ENCODE measurements around the gene ERCC6L2.

The ERCC6L2 gene

GRCh38 chr9:96008502-96009222 lies 133.2 kb downstream of the ERCC6L2 start:
- peaks cover 4 to 23% of the 10 kb centered on the region in 2 experiments; a peak in 2 of 3 replicates for H3K36me3 ChIP-seq (ENCODE audit: control insufficient read depth in 2 of 2, insufficient read depth in 1 of 2, low read length in 2 of 2)
- no peaks in the 10 kb centered on the region for H3K9me3 ChIP-seq (ENCODE audit: control insufficient read depth, insufficient read depth, low read depth, low read length)
- ChIA-PET CTCF (no interaction called here), POLR2A (interaction anchor here (0.6 kb wide), 1 partner anchor 9 kb away, joined by 3 read pairs; no protein-coding TSS in a partner anchor)
- H3K4me3 ChIP-seq (ENCODE audit: low read depth, low read length), result no peak overlapping the region
- no peaks in the 10 kb centered on the region for H3K4me1 ChIP-seq (ENCODE audit: control insufficient read depth, insufficient read depth, low read length)
- no peak overlapping the region for H3K27ac ChIP-seq (ENCODE audit: extremely low read depth, low read depth, low read length)
- no peak for TF ChIP-seq ZNF76 (tag by site-specific recombination; IDR thresholded peaks at IDR 0.05; ENCODE audit: borderline replicate concordance, low read depth)
- TF ChIP-seq ZNF148 (tag by site-specific recombination; IDR thresholded peaks at IDR 0.05; ENCODE audit: borderline replicate concordance), result no peak
- TF ChIP-seq, protein P1, sequence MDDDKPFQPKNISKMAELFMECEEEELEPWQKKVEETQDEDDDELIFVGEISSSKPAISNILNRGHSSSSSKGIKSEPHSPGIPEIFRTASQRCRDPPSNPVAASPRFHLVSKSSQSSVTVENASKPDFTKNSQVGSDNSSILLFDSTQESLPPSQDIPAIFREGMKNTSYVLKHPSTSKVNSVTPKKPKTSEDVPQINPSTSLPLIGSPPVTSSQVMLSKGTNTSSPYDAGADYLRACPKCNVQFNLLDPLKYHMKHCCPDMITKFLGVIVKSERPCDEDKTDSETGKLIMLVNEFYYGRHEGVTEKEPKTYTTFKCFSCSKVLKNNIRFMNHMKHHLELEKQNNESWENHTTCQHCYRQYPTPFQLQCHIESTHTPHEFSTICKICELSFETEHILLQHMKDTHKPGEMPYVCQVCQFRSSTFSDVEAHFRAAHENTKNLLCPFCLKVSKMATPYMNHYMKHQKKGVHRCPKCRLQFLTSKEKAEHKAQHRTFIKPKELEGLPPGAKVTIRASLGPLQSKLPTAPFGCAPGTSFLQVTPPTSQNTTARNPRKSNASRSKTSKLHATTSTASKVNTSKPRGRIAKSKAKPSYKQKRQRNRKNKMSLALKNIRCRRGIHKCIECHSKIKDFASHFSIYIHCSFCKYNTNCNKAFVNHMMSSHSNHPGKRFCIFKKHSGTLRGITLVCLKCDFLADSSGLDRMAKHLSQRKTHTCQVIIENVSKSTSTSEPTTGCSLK (tag by site-specific recombination; IDR thresholded peaks at IDR 0.05), result no peak
- TF ChIP-seq ZNF426 (tag by site-specific recombination; IDR thresholded peaks at IDR 0.05), result no peak
- TF ChIP-seq SETDB1 (IDR thresholded peaks at IDR 0.05; ENCODE audit: insufficient read length, low read length), result peak; percentile 59
- TF ChIP-seq ZBTB11 (tag by site-specific recombination; conservative IDR thresholded peaks at IDR 0.05; ENCODE audit: low read depth), result no peak
- TF ChIP-seq, protein P2, sequence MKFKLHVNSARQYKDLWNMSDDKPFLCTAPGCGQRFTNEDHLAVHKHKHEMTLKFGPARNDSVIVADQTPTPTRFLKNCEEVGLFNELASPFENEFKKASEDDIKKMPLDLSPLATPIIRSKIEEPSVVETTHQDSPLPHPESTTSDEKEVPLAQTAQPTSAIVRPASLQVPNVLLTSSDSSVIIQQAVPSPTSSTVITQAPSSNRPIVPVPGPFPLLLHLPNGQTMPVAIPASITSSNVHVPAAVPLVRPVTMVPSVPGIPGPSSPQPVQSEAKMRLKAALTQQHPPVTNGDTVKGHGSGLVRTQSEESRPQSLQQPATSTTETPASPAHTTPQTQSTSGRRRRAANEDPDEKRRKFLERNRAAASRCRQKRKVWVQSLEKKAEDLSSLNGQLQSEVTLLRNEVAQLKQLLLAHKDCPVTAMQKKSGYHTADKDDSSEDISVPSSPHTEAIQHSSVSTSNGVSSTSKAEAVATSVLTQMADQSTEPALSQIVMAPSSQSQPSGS (tag by site-specific recombination; IDR thresholded peaks at IDR 0.05; ENCODE audit: low read depth), result peak; percentile 59; the same call in 1 of the 2 replicates
- no peak for TF ChIP-seq REST (tag by site-specific recombination; IDR thresholded peaks at IDR 0.05)
- no peak for TF ChIP-seq ZNF529 (tag by site-specific recombination; IDR thresholded peaks at IDR 0.05; ENCODE audit: insufficient replicate concordance)
- no peak for TF ChIP-seq PRDM6 (tag by site-specific recombination; IDR thresholded peaks at IDR 0.05)
- TF ChIP-seq ZNF621 (tag by site-specific recombination; IDR thresholded peaks at IDR 0.05), result no peak
- TF ChIP-seq ZNF10 (tag by site-specific recombination; IDR thresholded peaks at IDR 0.05), result no peak
- no peak for TF ChIP-seq ZNF514 (tag by site-specific recombination; IDR thresholded peaks at IDR 0.05)
- TF ChIP-seq ZNF629 (tag by site-specific recombination; IDR thresholded peaks at IDR 0.05), result peak; percentile 62
- TF ChIP-seq ZNF391 (tag by site-specific recombination; IDR thresholded peaks at IDR 0.05; ENCODE audit: borderline replicate concordance, low read depth), result no peak
- no peak for TF ChIP-seq OVOL3 (tag by site-specific recombination; IDR thresholded peaks at IDR 0.05)
- no peak for TF ChIP-seq ZNF335 (tag by site-specific recombination; conservative IDR thresholded peaks at IDR 0.05)
- peak; percentile 93 for TF ChIP-seq TRIM28 (IDR thresholded peaks at IDR 0.05; ENCODE audit: borderline replicate concordance, low read length)
- no peak for TF ChIP-seq ZNF596 (tag by site-specific recombination; IDR thresholded peaks at IDR 0.05)
- TF ChIP-seq ZFP69B (tag by site-specific recombination; IDR thresholded peaks at IDR 0.05), result no peak

Measured in HEK293 (cell line).